IMR-90 (cell line): ENCODE measurements around the gene OPTC.

Source experiments
- BHLHE40 ChIP-seq: fragments of 150-350 bp; IDR thresholded peaks from 2 replicates; pipeline ENCODE4 v1.6.1; 2016; ENCODE audit warnings: mild to moderate bottlenecking, low read depth, low read length
- CEBPB ChIP-seq: IDR thresholded peaks from 2 replicates; pipeline ENCODE4 v1.6.1; 2012; ENCODE audit warnings: low read depth, low read length, improper control_type of control experiment
- CHD1 ChIP-seq: IDR thresholded peaks from 2 replicates; pipeline ENCODE4 v1.6.1; 2012; ENCODE audit warnings: low read depth, low read length, improper control_type of control experiment
- MAFK ChIP-seq: IDR thresholded peaks from 2 replicates; pipeline ENCODE4 v1.6.1; 2012; ENCODE audit warnings: low read depth, low read length, improper control_type of control experiment
- MAZ ChIP-seq: IDR thresholded peaks from 2 replicates; pipeline ENCODE4 v1.6.1; 2012; ENCODE audit warnings: low read depth, mild to moderate bottlenecking, low read length, improper control_type of control experiment, moderate library complexity, borderline replicate concordance
- NFE2L2 ChIP-seq: fragments of 150-350 bp; IDR thresholded peaks from 2 replicates; pipeline ENCODE4 v1.6.1; 2016; ENCODE audit warnings: low read depth, mild to moderate bottlenecking, low read length
- POLR2A ChIP-seq: IDR thresholded peaks from 2 replicates; pipeline ENCODE4 v1.6.1; 2012; ENCODE audit warnings: mild to moderate bottlenecking, low read depth, low read length
- RAD21 ChIP-seq: IDR thresholded peaks from 2 replicates; pipeline ENCODE4 v1.6.1; 2012; ENCODE audit warnings: low read length, improper control_type of control experiment
- RCOR1 ChIP-seq: IDR thresholded peaks from 2 replicates; pipeline ENCODE4 v1.6.1; 2012; ENCODE audit warnings: mild to moderate bottlenecking, low read length, improper control_type of control experiment; ENCODE audit not compliant: insufficient replicate concordance
- RFX5 ChIP-seq: IDR thresholded peaks from 2 replicates; pipeline ENCODE4 v1.8.0; 2012; ENCODE audit warnings: low read depth, mild to moderate bottlenecking, low read length, moderate library complexity
- SMC3 ChIP-seq: fragments of 150-350 bp; IDR thresholded peaks from 2 replicates; pipeline ENCODE4 v1.6.1; 2016; ENCODE audit warnings: low read depth, mild to moderate bottlenecking, antibody characterized with exemption, low read length, moderate library complexity
- TF ChIP-seq, protein P1 (sequence below): conservative IDR thresholded peaks from 2 replicates; pipeline ENCODE4 v1.5.1; 2012; ENCODE audit warnings: mild to moderate bottlenecking, low read depth, low read length, improper control_type of control experiment
- TF ChIP-seq, protein P2 (sequence below): fragments of 150-350 bp; IDR thresholded peaks from 2 replicates; pipeline ENCODE4 v1.6.1; 2017; ENCODE audit warnings: mild to moderate bottlenecking, antibody characterized with exemption, low read length, low read depth

DNA sequence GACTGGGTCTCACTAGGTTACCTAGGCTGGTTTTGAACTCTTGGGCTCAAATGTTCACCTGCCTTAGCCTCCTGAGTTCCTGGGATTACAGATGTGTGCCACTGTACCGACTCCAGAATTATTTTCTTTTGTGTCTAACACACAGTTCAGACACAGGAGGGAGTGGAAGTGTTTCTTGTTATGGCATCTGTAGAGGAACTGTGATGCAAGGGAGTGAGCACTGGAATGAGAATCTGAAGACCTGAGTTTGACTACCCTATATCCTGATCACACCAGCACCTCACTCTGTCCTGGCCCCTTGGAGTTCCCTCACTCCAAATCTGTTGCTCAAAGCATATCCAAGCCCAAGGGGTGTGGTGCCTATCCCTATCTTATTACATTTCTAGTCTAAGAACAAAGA lies 15.2 kb downstream of the OPTC start:
- no peak for TF ChIP-seq CHD1
- TF ChIP-seq, protein P1, sequence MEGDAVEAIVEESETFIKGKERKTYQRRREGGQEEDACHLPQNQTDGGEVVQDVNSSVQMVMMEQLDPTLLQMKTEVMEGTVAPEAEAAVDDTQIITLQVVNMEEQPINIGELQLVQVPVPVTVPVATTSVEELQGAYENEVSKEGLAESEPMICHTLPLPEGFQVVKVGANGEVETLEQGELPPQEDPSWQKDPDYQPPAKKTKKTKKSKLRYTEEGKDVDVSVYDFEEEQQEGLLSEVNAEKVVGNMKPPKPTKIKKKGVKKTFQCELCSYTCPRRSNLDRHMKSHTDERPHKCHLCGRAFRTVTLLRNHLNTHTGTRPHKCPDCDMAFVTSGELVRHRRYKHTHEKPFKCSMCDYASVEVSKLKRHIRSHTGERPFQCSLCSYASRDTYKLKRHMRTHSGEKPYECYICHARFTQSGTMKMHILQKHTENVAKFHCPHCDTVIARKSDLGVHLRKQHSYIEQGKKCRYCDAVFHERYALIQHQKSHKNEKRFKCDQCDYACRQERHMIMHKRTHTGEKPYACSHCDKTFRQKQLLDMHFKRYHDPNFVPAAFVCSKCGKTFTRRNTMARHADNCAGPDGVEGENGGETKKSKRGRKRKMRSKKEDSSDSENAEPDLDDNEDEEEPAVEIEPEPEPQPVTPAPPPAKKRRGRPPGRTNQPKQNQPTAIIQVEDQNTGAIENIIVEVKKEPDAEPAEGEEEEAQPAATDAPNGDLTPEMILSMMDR, result no peak
- TF ChIP-seq RAD21, result no peak
- no peak for TF ChIP-seq RFX5
- TF ChIP-seq MAFK, result no peak
- TF ChIP-seq, protein P2, sequence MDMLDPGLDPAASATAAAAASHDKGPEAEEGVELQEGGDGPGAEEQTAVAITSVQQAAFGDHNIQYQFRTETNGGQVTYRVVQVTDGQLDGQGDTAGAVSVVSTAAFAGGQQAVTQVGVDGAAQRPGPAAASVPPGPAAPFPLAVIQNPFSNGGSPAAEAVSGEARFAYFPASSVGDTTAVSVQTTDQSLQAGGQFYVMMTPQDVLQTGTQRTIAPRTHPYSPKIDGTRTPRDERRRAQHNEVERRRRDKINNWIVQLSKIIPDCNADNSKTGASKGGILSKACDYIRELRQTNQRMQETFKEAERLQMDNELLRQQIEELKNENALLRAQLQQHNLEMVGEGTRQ, result no peak
- no peak for TF ChIP-seq BHLHE40
- TF ChIP-seq CEBPB, result peak; percentile 7; the same call in 1 of the 2 replicates
- no peak for TF ChIP-seq MAZ
- TF ChIP-seq POLR2A, result no peak
- no peak for TF ChIP-seq NFE2L2
- no peak for TF ChIP-seq SMC3
- TF ChIP-seq RCOR1, result no peak
